PC-9 (cell line): ENCODE measurements around the gene TRAF3IP1. TPM values are rescaled to one million over a fixed set of nuclear protein-coding genes. Genes with fewer than 3 reads are reported as not detected.

Experiments used
- BruUV-seq: library from RNA; stranded (reverse); fragments of 400-500 nt; replicated peaks from 2 replicates; lab custom pipeline; 2021; lab: Mats Ljungman, UMichigan
- CTCF ChIA-PET: fragments of 300-600 bp; sonication (Branson Sonifier 250); formaldehyde crosslinking; loops from one replicate; lab custom pipeline; 2022; ENCODE audit warnings: antibody characterized with exemption; lab: Charles Lee
- POLR2A ChIA-PET: fragments of 300-600 bp; sonication (Branson Sonifier 250); formaldehyde crosslinking; loops from one replicate; lab custom pipeline; 2022; ENCODE audit warnings: antibody characterized with exemption; ENCODE audit not compliant: unreplicated experiment; lab: Charles Lee
- DNase-seq, 2 experiments: peaks; one replicate each; pipeline versions ENCODE4 v3.0.0 to v3.0.0-alpha.2; 2015 to 2022; ENCODE audit warnings: mixed read lengths in 1 of 2
- H2AFZ ChIP-seq: fragments of 200-600 bp; sonication (generic); 2 replicates; pipeline ENCODE4 v1.8.1; 2017; ENCODE audit warnings: antibody characterized with exemption
- H3F3A ChIP-seq: fragments of 200-600 bp; sonication (generic); 2 replicates; pipeline ENCODE4 v1.8.1; 2017; ENCODE audit warnings: antibody characterized with exemption, mild to moderate bottlenecking, low read depth; ENCODE audit not compliant: insufficient read depth
- H3K27ac ChIP-seq: fragments of 200-600 bp; sonication (generic); 2 replicates; pipeline ENCODE4 v1.6.1; 2016; ENCODE audit warnings: mixed run types
- H3K27me3 ChIP-seq: fragments of 200-600 bp; sonication (generic); 2 replicates; pipeline ENCODE4 v1.6.1; 2016; ENCODE audit warnings: low read depth, mixed run types; ENCODE audit not compliant: insufficient read depth
- H3K36me3 ChIP-seq: fragments of 200-600 bp; sonication (generic); 2 replicates; pipeline ENCODE4 v1.6.1; 2016; ENCODE audit warnings: low read depth, mixed run types
- H3K4me1 ChIP-seq: fragments of 200-600 bp; sonication (generic); replicated peaks from 2 replicates; pipeline ENCODE4 v1.6.1; 2016; ENCODE audit warnings: mixed run types; ENCODE audit not compliant: insufficient read depth
- H3K4me2 ChIP-seq: fragments of 200-600 bp; sonication (generic); 2 replicates; pipeline ENCODE4 v1.6.1; 2017; ENCODE audit warnings: mixed run types
- H3K4me3 ChIP-seq: fragments of 200-600 bp; sonication (generic); 2 replicates; pipeline ENCODE4 v1.6.1; 2016; ENCODE audit warnings: mixed run types
- H3K79me2 ChIP-seq: fragments of 200-600 bp; sonication (generic); 2 replicates; pipeline ENCODE4 v1.6.1; 2017; ENCODE audit warnings: low read depth, mixed run types
- H3K9me2 ChIP-seq: fragments of 200-600 bp; sonication (generic); 2 replicates; pipeline ENCODE4 v1.8.1; 2017; ENCODE audit warnings: mild to moderate bottlenecking; ENCODE audit not compliant: insufficient read depth
- H3K9me3 ChIP-seq: fragments of 200-600 bp; sonication (generic); 2 replicates; pipeline ENCODE4 v1.8.1; 2016; ENCODE audit warnings: low read depth; ENCODE audit not compliant: insufficient read depth
- H4K20me1 ChIP-seq: fragments of 200-600 bp; sonication (generic); 2 replicates; pipeline ENCODE4 v1.8.1; 2017; ENCODE audit not compliant: insufficient read depth
- EZH2 ChIP-seq: fragments of 200-600 bp; sonication (generic); IDR thresholded peaks from 2 replicates; pipeline ENCODE4 v1.8.0; 2017; ENCODE audit warnings: antibody characterized with exemption, low read depth
- intact Hi-C: fragments of 100-400 bp; cut with micrococcal nuclease; formaldehyde crosslinking; loops from one replicate; pipeline ENCODE4 v1.10.0; 2022; ENCODE audit not compliant: unreplicated experiment
- total RNA-seq: library from RNA; stranded (reverse); gene quantifications from 2 replicates; pipeline ENCODE4 v1.2.3, GENCODE V29; 2021
- TF ChIP-seq, protein P1 (sequence below): fragments of 200-600 bp; sonication (generic); conservative IDR thresholded peaks from 2 replicates; pipeline ENCODE4 v1.6.1; 2017; ENCODE audit warnings: mixed run types, antibody characterized with exemption, mild to moderate bottlenecking, moderate library complexity

Gene TRAF3IP1
- total RNA-seq, 1 experiment from 2014 or later: 51.7 TPM

- TF ChIP-seq, protein P1, sequence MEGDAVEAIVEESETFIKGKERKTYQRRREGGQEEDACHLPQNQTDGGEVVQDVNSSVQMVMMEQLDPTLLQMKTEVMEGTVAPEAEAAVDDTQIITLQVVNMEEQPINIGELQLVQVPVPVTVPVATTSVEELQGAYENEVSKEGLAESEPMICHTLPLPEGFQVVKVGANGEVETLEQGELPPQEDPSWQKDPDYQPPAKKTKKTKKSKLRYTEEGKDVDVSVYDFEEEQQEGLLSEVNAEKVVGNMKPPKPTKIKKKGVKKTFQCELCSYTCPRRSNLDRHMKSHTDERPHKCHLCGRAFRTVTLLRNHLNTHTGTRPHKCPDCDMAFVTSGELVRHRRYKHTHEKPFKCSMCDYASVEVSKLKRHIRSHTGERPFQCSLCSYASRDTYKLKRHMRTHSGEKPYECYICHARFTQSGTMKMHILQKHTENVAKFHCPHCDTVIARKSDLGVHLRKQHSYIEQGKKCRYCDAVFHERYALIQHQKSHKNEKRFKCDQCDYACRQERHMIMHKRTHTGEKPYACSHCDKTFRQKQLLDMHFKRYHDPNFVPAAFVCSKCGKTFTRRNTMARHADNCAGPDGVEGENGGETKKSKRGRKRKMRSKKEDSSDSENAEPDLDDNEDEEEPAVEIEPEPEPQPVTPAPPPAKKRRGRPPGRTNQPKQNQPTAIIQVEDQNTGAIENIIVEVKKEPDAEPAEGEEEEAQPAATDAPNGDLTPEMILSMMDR: no peak
- TF ChIP-seq EZH2: no peak
- no peaks in the 10 kb centered on the region for H3K27me3 ChIP-seq
- no peak overlapping the region for H3K27ac ChIP-seq
- no peaks in the 10 kb centered on the region for H4K20me1 ChIP-seq
- intact Hi-C loops: no loop called here
- no peaks in the 10 kb centered on the region for H3K36me3 ChIP-seq
- H3K9me2 ChIP-seq: no peaks in the 10 kb centered on the region
- H3F3A ChIP-seq: peaks cover 22% of the 10 kb centered on the region
- BruUV-seq: no TSS peak
- H3K79me2 ChIP-seq: no peaks in the 10 kb centered on the region
- no peaks in the 10 kb centered on the region; the same call in 1 of the 2 replicates for H3K9me3 ChIP-seq
- CTCF ChIA-PET: interaction anchor here (0.5 to 0.6 kb wide), 2 partner anchors 17 to 1555 kb away, joined by 3 read pairs; no protein-coding TSS in a partner anchor
- DNase-seq: no peak
- no peak overlapping the region for H3K4me3 ChIP-seq
- peaks cover 26% of the 10 kb centered on the region for H3K4me1 ChIP-seq
- H2AFZ ChIP-seq: no peak overlapping the region
- H3K4me2 ChIP-seq: no peak overlapping the region
- POLR2A ChIA-PET: interaction anchor here (0.6 kb wide), 1 partner anchor 20 kb away, joined by 5 read pairs; no protein-coding TSS in a partner anchor
These were observed 56.6 kb downstream of the TRAF3IP1 start for GRCh38 chr2:238376884-238377391.

GRCh38 chr2:238378230-238379095 lies 58.1 kb downstream of the TRAF3IP1 start:
- H3K36me3 ChIP-seq: no peaks in the 10 kb centered on the region
- no peak overlapping the region for H3K4me2 ChIP-seq
- H3K4me1 ChIP-seq: peaks cover 26% of the 10 kb centered on the region
- peaks cover 22% of the 10 kb centered on the region for H3F3A ChIP-seq
- H3K27ac ChIP-seq: no peak overlapping the region
- ChIA-PET POLR2A (no interaction called here), CTCF (no interaction called here)
- DNase-seq: no peak
- no peak overlapping the region for H3K4me3 ChIP-seq
- H3K79me2 ChIP-seq: no peaks in the 10 kb centered on the region
- H2AFZ ChIP-seq: no peak overlapping the region
- H4K20me1 ChIP-seq: no peaks in the 10 kb centered on the region
- no TSS peak for BruUV-seq
- TF ChIP-seq EZH2: no peak
- TF ChIP-seq, protein P1: no peak
- no peaks in the 10 kb centered on the region for H3K9me2 ChIP-seq
- intact Hi-C loops: no loop called here
- no peaks in the 10 kb centered on the region for H3K9me3 ChIP-seq
- no peaks in the 10 kb centered on the region for H3K27me3 ChIP-seq

- H3F3A ChIP-seq: peaks cover 22% of the 10 kb centered on the region
- no peaks in the 10 kb centered on the region for H3K9me3 ChIP-seq
- H3K27ac ChIP-seq: peak overlapping the region; percentile 58; the same call in 1 of the 2 replicates
- no peaks in the 10 kb centered on the region for H4K20me1 ChIP-seq
- H3K9me2 ChIP-seq: no peaks in the 10 kb centered on the region
- POLR2A ChIA-PET: interaction anchor here (0.6 kb wide), 1 partner anchor 89 kb away, joined by 9 read pairs; no protein-coding TSS in a partner anchor
- H3K36me3 ChIP-seq: no peaks in the 10 kb centered on the region
- peak; percentile 31 to 41 for DNase-seq
- H3K4me1 ChIP-seq: peaks cover 26% of the 10 kb centered on the region
- BruUV-seq: no TSS peak
- H3K79me2 ChIP-seq: no peaks in the 10 kb centered on the region
- TF ChIP-seq, protein P1: no peak
- no peak for TF ChIP-seq EZH2
- no peaks in the 10 kb centered on the region for H3K27me3 ChIP-seq
- H2AFZ ChIP-seq: no peak overlapping the region
- H3K4me3 ChIP-seq: no peak overlapping the region
- intact Hi-C loops: no loop called here
- CTCF ChIA-PET: no interaction called here
- peak overlapping the region; percentile 20 for H3K4me2 ChIP-seq
These were observed 58.9 kb downstream of the TRAF3IP1 start for GRCh38 chr2:238379096-238379810.
